Measurements from ENCODE around the gene PEG3.
"Not testable (repeated sequence)": the region's sequence is repeated elsewhere in the genome, so short reads cannot be mapped to it uniquely, and the experiment has no call there.

PEG3 gene

DNA sequence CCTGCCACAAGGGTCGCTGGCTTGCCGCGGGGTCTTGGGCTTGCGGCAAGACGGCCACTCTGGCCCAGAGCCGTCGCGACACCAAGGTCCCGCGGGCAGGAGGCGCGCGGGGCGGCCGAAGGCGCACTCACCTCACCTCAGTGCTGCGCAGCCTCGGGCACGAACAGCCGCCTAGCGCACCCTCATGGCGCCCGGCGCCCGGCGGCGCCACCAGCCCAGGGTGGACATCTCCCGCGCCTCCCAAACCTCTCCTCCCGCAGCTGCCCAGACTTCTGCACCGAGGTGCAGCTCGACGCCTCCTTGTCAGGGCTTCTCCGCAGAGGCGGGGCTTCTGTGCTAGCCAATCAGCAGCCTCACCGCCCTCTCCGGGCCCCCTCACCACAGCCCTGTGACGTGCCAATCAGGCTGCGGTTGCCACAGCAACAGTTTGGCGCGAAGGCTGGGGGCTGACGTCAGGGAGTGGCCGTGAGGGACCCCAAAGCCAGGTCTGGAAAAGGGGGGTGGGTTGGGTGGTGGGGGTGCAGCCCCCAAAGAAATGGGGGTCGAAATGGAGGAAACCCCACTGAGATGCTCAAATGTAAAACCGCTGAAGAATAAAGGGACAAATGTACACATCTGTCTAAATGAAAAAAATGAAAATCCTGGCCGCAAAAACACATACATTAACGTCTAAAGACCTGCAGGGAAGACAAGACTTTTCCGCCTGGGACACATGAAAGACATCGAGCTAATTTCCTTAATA, at the start of gene PEG3, which contains the start of gene ZIM2:
PEG3 (minus strand) TSS at position 276 of the 742 bp plus-strand sequence. CDS start 16,071 bp downstream, outside the sequence.
ZIM2 (minus strand) TSS at position 276 of the 742 bp plus-strand sequence. CDS start 16,449 bp downstream, outside the sequence.
- no peak for DNase-seq

DNA sequence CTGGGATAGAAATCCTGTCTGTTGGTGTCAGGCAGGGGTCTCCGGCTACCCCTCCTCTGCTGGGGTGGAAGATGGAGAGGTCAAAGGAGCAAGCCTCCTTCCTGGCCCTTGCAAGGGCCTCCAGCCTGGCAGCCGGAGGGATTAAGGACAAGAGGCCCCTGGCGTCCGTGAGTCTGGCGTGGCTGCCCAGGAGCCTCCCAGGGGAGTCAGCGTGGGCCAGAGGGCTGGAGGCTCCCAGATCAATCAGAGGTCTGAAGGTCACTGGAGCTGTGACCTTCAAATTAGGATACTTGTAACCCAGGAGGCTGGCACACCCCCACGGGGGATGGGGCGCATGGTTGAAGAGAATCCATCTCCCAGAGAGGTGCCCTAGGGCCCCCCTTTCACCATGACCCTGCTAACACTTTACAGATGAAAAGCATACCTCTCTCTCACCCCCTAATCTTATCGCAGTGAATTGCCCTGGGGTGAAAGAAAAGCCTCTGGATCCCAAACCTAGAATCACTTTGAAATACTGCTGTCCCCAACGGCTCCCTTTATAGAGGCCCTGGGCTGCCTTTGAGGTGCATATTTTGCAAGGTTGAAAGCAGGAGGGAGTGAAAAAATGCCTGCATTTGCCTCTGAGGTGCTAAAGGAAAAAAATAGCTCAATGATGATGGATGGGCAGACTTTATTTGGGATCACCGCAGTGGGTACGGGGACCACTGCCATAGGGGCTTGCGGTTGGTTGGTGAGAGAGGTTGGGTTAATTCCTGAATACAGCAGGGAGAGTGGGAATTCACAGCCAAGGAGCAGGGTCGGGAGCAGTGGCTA, 44.9 kb upstream of the PEG3 start:
- no peak for DNase-seq

- no peak for DNase-seq
Measured at GRCh38 chr19:56884441-56884840, 43.9 kb upstream of the PEG3 start.

- no peak for DNase-seq
Measured at GRCh38 chr19:56880592-56881190, 40.2 kb upstream of the PEG3 start.

DNA sequence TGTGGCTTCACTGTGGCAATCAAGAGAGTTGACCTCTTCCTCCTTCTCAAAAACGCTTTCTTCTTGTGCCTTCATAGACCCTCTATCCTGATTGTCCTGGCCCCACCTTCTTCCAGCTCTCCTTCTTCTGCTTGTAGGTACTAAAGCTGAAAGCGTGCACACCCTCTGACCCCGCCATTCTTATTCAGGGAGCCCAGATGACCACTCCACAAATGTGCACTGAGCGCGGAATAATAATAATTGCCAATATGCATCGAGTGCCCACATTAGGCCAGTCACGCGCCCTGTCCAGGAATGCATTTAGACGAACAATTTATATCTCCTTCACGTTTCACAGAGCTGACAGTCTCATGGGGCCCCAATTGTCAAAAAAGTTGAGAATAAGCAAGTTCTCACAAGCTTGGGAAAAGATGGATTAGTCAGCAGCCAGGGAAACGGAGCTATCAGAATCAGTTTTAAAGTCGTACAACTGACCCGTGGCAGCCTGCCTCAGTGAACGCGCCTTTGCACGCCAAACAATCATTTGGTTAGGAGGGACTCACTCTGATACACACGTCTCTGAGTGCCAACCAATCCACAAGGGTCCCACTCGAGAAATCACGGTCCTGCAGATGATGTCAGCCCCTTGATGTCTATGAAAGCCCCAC, 36.7 kb upstream of the PEG3 start:
- DNase-seq, result no peak

- no peak for DNase-seq
Measured at GRCh38 chr19:56875717-56876116, 35.2 kb upstream of the PEG3 start.

DNA sequence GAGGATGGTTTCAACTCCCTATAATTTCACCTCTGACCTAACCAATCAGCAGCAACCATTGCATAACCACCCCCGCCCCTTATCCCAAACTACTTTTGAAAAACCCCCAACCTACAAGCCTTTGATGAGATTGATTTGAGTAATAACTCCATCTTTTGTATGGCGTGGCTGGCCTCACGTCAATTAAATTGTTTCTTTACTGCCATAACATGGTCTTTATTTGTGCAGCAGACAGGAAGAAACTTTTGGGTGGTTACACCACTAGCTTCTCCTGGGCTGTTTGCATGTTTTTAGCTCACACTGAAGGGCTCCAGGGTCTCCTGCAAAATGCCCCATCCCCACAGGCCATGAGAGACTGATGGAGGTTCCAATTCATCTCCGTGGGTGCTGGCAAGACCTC, 34.0 kb upstream of the PEG3 start:
- no peak for DNase-seq

DNA sequence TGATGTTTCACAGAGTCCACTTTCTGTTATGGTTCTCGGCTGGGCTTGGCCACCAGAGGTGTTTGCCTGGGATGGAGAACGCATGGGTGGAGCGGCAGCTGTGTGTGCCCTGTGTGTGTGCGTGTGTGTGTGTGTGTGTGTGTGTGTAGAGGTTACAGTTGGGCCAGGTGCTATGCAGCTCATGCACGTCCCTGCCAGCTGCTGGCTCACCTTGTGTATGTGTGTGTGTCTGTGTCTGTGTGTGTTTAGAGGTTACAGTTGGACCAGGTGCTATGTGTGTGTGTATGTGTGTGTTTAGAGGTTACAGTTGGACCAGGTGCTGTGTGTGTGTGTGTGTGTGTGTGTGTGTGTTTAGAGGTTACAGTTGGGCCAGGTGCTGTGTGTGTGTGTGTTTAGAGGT, 33.0 kb upstream of the PEG3 start:
- no peak for DNase-seq

GRCh38 chr19:56869886-56870285, 29.4 kb upstream of the PEG3 start:
- no peak for DNase-seq

DNA sequence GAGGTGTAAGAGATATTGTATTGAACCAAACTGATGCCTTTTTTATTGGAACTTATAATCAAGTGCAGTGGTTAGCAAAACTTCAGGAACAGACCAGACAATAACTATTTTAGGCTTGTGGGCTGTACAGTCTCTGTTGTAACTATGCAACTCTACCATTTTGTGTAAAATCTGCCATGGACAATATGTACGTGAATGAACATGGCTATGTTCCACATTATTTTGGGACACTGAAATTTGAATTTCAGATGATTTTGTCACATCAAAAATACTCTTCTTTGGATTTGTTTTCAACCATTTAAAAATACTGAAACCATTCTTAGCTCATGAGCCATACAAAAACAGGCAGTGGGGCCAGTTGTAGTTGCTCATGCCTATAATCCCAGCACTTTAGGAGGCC, 27.9 kb upstream of the PEG3 start:
- no peak for DNase-seq

- no peak for DNase-seq
Measured at GRCh38 chr19:56866538-56866937, 26.0 kb upstream of the PEG3 start.

GRCh38 chr19:56864443-56865125, 24.1 kb upstream of the PEG3 start:
- no peak for DNase-seq

DNA sequence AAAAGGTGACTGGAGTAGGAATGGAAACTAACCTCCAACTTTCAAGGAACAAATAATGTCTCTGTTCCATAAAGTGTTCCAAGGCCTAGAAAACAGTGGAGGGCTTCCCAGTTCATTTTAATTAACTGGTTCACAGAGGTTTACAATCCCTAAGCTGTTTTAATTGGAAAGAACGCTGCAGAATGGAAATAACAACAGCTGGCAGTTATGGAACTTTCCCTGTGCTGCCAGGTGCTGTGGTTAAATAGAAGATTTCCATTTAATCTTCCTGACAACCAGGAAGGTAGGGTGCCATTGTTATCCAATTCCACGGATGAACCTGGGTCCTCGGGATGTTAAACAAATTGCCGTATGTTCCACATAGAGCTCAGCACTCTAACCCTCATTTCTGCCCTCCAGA, 22.2 kb upstream of the PEG3 start:
- DNase-seq, result no peak

DNA sequence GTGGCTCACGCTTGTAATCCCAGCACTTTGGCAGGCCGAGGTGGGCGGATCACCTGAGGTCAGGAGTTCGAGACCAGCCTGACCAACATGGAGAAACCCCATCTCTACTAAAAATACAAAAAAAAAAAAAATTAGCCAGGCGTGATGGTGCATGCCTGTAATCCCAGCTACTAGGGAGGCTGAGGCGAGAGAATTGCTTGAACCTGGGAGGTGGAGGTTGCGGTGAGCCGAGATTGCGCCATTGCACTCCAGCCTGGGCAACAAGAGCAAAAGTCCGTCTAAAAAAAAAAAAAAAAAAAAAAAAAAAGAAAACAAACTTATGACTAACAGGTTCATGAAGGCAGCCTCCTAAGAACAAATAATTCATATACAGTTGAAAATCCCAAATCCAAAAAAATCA, 19.9 kb upstream of the PEG3 start:
- DNase-seq, result not testable (repeated sequence)

- no peak for DNase-seq
Measured at GRCh38 chr19:56858026-56858425, 17.5 kb upstream of the PEG3 start.

GRCh38 chr19:56856822-56857221, 16.3 kb upstream of the PEG3 start:
- DNase-seq, result no peak

DNA sequence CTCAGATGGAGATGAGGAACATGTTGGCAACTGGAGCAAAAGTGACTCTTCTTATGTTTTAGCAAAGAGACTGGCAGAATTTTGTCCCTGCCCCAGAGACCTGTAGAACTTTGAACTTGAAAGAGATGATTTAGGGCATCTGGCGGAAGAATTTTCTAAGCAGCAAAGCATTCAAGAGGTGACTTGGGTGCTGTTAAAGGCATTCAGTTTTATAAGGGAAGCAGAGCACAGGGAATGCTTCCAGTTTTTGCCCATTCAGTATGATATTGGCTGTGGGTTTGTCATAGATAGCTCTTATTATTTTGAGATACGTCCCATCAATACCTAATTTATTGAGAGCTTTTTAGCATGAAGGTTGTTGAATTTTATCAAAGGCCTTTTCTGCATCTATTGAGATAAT, 11.8 kb upstream of the PEG3 start:
- not testable (repeated sequence) for DNase-seq

- DNase-seq, result no peak
Measured at GRCh38 chr19:56848166-56848565, 7.6 kb upstream of the PEG3 start.

DNA sequence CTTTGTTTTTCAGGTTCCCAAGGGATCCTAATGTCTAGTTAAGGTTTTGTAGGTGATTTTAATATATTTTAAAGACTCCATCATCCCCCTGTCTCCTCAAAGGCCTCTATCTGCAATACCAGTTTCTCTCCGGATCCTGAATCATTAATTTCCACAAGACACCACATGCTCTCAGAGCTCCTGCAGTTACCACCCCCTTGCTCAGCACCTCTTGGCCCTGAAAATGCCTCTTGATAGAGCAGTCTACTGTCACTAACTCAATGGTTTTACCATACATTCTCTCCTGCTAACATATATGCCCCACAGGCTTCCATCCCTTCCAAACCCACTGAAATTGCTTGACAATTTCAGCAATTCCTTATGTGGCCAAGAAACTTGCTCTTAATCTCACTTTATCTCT, 1.9 kb upstream of the PEG3 start:
- no peak for DNase-seq

DNA sequence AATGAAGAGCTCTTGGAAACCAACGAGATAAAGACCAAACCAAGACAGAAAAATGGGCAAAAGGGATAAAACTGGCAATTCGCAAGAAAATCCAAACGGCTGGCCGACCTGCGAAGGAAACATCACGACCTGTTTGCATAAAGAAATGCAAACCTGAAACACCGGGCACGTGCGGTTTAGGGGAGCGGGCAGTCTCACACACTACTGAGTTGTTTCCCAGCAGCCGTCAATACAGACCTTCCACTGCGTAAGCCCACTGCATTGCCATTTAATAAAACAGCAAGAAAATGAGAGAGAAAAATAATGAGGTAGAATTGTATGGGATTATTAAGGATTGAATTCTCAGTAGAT, 642 bp upstream of the PEG3 start:
- no peak for DNase-seq

- peak; percentile 24 to 65 for DNase-seq
Measured at GRCh38 chr19:56839652-56840450, 675 bp downstream of the PEG3 start.

Data from CD4-positive, alpha-beta T cell treated with Interleukin-4 for 1 hour (primary cell).